Heart left ventricle (tissue), 16 donors: ENCODE measurements around the gene STOML3. TPM values are rescaled to one million over a fixed set of nuclear protein-coding genes. Genes with fewer than 3 reads are reported as not detected.

ENCODE experiments used
- ATAC-seq, 4 donors: fragments of 200-7000 bp; cut with Tn5 transposase; one replicate each; pipeline ENCODE4 v1.9.1; 2020 to 2022; ENCODE audit warnings: moderate library complexity in 4 of 4, mild to moderate bottlenecking in 3 of 4, moderate number of reproducible peaks in 1 of 4
- DNase-seq, 5 donors: peaks; one replicate each; pipeline ENCODE4 v3.0.0-alpha.2; 2020
- H3K27ac ChIP-seq, 12 donors: fragments of 200-600 bp; sonication (generic) in 4 of 12; one replicate each; pipeline versions ENCODE4 v1.5.0 to v1.8.0; 2016 to 2022; ENCODE audit warnings: mild to moderate bottlenecking in 2 of 12
- H3K27me3 ChIP-seq, 9 donors: fragments of 200-600 bp; sonication (generic) in 2 of 9; one replicate each; pipeline versions ENCODE4 v1.5.1 to v1.8.0; 2016 to 2022; ENCODE audit warnings: mild to moderate bottlenecking in 3 of 9
- H3K36me3 ChIP-seq, 9 donors: fragments of 200-600 bp; sonication (generic) in 2 of 9; one replicate each; pipeline versions ENCODE4 v1.5.0 to v1.8.0; 2018 to 2022; ENCODE audit warnings: mild to moderate bottlenecking in 2 of 9
- H3K4me1 ChIP-seq, 12 donors: fragments of 200-600 bp; sonication (generic) in 4 of 12; one replicate each; pipeline versions ENCODE4 v1.5.0 to v1.8.0; 2016 to 2022; ENCODE audit warnings: mild to moderate bottlenecking in 3 of 12
- H3K4me3 ChIP-seq, 12 donors: fragments of 200-600 bp; sonication (generic) in 4 of 12; one replicate each; pipeline versions ENCODE4 v1.5.0 to v1.8.0; 2017 to 2022; ENCODE audit warnings: mild to moderate bottlenecking in 9 of 12, moderate library complexity in 4 of 12
- H3K9me3 ChIP-seq, 12 donors: fragments of 200-600 bp; sonication (generic) in 4 of 12; one replicate each; pipeline versions ENCODE4 v1.5.0 to v1.8.0; 2016 to 2022; ENCODE audit warnings: mild to moderate bottlenecking in 1 of 12
- CTCF ChIP-seq, 12 donors: fragments of 200-600 bp; sonication (generic) in 4 of 12; IDR thresholded peaks; one replicate each; pipeline versions ENCODE4 v1.5.0 to v1.8.0; 2018 to 2022; ENCODE audit warnings: antibody characterized with exemption in 12 of 12, mild to moderate bottlenecking in 5 of 12
- POLR2A ChIP-seq, 2 donors: fragments of 450-650 bp; IDR thresholded peaks; one replicate each; pipeline ENCODE4 v1.6.1; 2017; ENCODE audit warnings: antibody characterized with exemption in 2 of 2, mild to moderate bottlenecking in 2 of 2, moderate library complexity in 2 of 2
- WGBS, 4 donors: extraction: QIAGEN DNeasy Blood & Tissue Kit in 2 of 4; methylation state at CpG; one replicate each; pipeline versions ENCODE4 v1.1.5 to v1.1.7; 2013 to 2018; 5-methylcytosine and 5-hydroxymethylcytosine counted together
- intact Hi-C, 10 donors: fragments of 100-400 bp; cut with DNase I; formaldehyde crosslinking; loops; one replicate each; pipeline versions ENCODE4 v1.11.1 to v1.14.2; 2022
- polyA plus RNA-seq, 2 donors: library from polyadenylated mRNA; stranded (reverse); fragments of 200-250 nt; gene quantifications; one replicate each; pipeline ENCODE4 v1.2.3, GENCODE V29; 2013
- total RNA-seq, 9 donors: library from RNA; depleted of rRNA in 2 of 9; stranded (reverse); fragments of >200 nt in 2 of 9; fragmentation: NEBNext Ultra II Directional in 3 of 9; extraction: Animal tissue kit (Norgen Biotek cat#: 25700) in 3 of 9; gene quantifications; one replicate each; pipeline versions ENCODE4 v1.1.0 to v1.2.4, GENCODE V29; 2016 to 2023
- donor health status: ischemic (EF 13 %, LVEDD 7.1; RV severe dilation, severe dysfunction).
- donor health status: healthy with polysubstance abuse.
- donor health status: DM: no; HTN: yes; CAD: no.
- donor health status: DM: no; HTN: no; CAD: no.
- donor health status: ischemic (EF 25% LVEDD 6.9; RV normal size, moderate dysfunction).
- donor health status: ischemic (EF 25% LVEDD 5.7; RV mildly dilated, moderate dysfunction).
- donor health status: healthy.
- donor health status: DM: yes; HTN: yes; CAD: no.
- donor health status: ischemic (EF 35%, LVEDD 5.7; RV mildly dilated, moderate dysfunction).
- donor health status: nonischemic (EF 11% LVEDD 7.7; RV severe dilation, severe dysfunction).
- donor health status: DM: yes; HTN: yes; CAD: no.
- donor health status: PGD.
- donor health status: ischemic (EF 29% LVEDD 5.4; RV normal size, mild dysfunction).
- donor health status: nonischemic (EF 23%, LVEDD 6.1; RV moderate dilation, normal function).

STOML3 gene
- total and polyA plus RNA-seq, 11 donors: not detected

GRCh38 chr13:38970380-38971051, 20.1 kb downstream of the STOML3 start:
- DNase-seq: no peak
- Histone ChIP-seq H3K36me3 (no peaks in the 10 kb centered on the region), H3K9me3 (no peaks in the 10 kb centered on the region), H3K27ac (no peak overlapping the region), H3K4me1 (no peaks in the 10 kb centered on the region), H3K27me3 (peaks cover 0 to 3% (median 0%) of the 10 kb centered on the region in 9 donors), H3K4me3 (no peak overlapping the region)
- WGBS, 4 donors: 78 to 92% (median 85%) methylated on average over 4 of the region's 4 CpGs
- TF ChIP-seq POLR2A (IDR thresholded peaks at IDR 0.05) (no peak), CTCF (IDR thresholded peaks at IDR 0.05) (peak in 1 of 12 donors; percentile 15)
- no peak for ATAC-seq
- intact Hi-C loops: no loop called here

GRCh38 chr13:38969187-38969586, 21.4 kb downstream of the STOML3 start:
- DNase-seq (no peak), ATAC-seq (no peak)
- no peak overlapping the region for H3K27ac ChIP-seq
- intact Hi-C loops: no loop called here
- H3K9me3 ChIP-seq: no peaks in the 10 kb centered on the region
- TF ChIP-seq CTCF (IDR thresholded peaks at IDR 0.05): no peak
- no peak for TF ChIP-seq POLR2A (IDR thresholded peaks at IDR 0.05)
- WGBS, 4 donors: 52 to 63% (median 58%) methylated on average over 2 of the region's 2 CpGs
- no peak overlapping the region for H3K4me3 ChIP-seq
- no peaks in the 10 kb centered on the region for H3K36me3 ChIP-seq
- peaks cover 0 to 3% (median 0%) of the 10 kb centered on the region in 9 donors for H3K27me3 ChIP-seq
- H3K4me1 ChIP-seq: no peaks in the 10 kb centered on the region

GRCh38 chr13:38967446-38967845, 23.2 kb downstream of the STOML3 start:
- Histone ChIP-seq H3K27ac (no peak overlapping the region), H3K9me3 (no peaks in the 10 kb centered on the region), H3K4me1 (no peaks in the 10 kb centered on the region), H3K36me3 (no peaks in the 10 kb centered on the region), H3K4me3 (no peak overlapping the region), H3K27me3 (peaks cover 0 to 3% (median 0%) of the 10 kb centered on the region in 9 donors)
- no peak for ATAC-seq
- no peak for DNase-seq
- 51 to 65% (median 62%) methylated on average over 2 of the region's 2 CpGs for WGBS, 4 donors
- intact Hi-C loops: no loop called here
- TF ChIP-seq POLR2A (IDR thresholded peaks at IDR 0.05) (no peak), CTCF (IDR thresholded peaks at IDR 0.05) (no peak)

GRCh38 chr13:38965281-38965680, 25.4 kb downstream of the STOML3 start:
- no peak for ATAC-seq
- TF ChIP-seq POLR2A (IDR thresholded peaks at IDR 0.05) (no peak), CTCF (IDR thresholded peaks at IDR 0.05) (no peak)
- H3K9me3 ChIP-seq: peaks cover 0 to 11% (median 0%) of the 10 kb centered on the region in 12 donors
- 51 to 65% (median 61%) methylated on average over 4 of the region's 4 CpGs for WGBS, 4 donors
- no peaks in the 10 kb centered on the region for H3K36me3 ChIP-seq
- H3K27me3 ChIP-seq: peaks cover 0 to 3% (median 0%) of the 10 kb centered on the region in 9 donors
- no peaks in the 10 kb centered on the region for H3K4me1 ChIP-seq
- DNase-seq: no peak
- no peak overlapping the region for H3K27ac ChIP-seq
- intact Hi-C loops: no loop called here
- no peak overlapping the region for H3K4me3 ChIP-seq
